IMR-90 (cell line): ENCODE data around the gene CCDC88C. TPM values are rescaled to one million over a fixed set of nuclear protein-coding genes. Genes with fewer than 3 reads are reported as not detected.

Source experiments
- ATAC-seq: fragments of 200-7000 bp; cut with Tn5 transposase; 2 replicates; pipeline ENCODE4 v1.9.1; 2020; ENCODE audit warnings: low read depth, mild to moderate bottlenecking, moderate library complexity
- BruUV-seq: library from RNA; stranded (reverse); fragments of 400-500 nt; replicated peaks from 2 replicates; lab custom pipeline; 2021; lab: Mats Ljungman, UMichigan
- CTCF ChIA-PET: fragments of 300-600 bp; formaldehyde crosslinking; extraction: SDS; loops from one replicate; lab custom pipeline; 2021; ENCODE audit warnings: antibody characterized with exemption; lab: Yijun Ruan, JAX
- POLR2A ChIA-PET: fragments of 300-600 bp; sonication (Branson Sonifier 250); formaldehyde crosslinking; loops from one replicate; lab custom pipeline; 2022; ENCODE audit warnings: antibody characterized with exemption; ENCODE audit not compliant: unreplicated experiment; lab: Charles Lee
- DNase-seq: peaks from one replicate; pipeline ENCODE4 v3.0.0; 2013
- H2AFZ ChIP-seq: replicated peaks from 2 replicates; pipeline ENCODE3; 2013; ENCODE audit warnings: low read length, mild to moderate bottlenecking; ENCODE audit not compliant: poor library complexity
- H2AK5ac ChIP-seq: 2 replicates; pipeline ENCODE4 v1.6.1; 2013; ENCODE audit warnings: low read depth, low read length, inconsistent platforms
- H2AK9ac ChIP-seq: replicated peaks from 2 replicates; pipeline ENCODE3; 2013; ENCODE audit warnings: mild to moderate bottlenecking, low read depth, low read length, moderate library complexity; ENCODE audit not compliant: poor library complexity
- H2BK120ac ChIP-seq: 2 replicates; pipeline ENCODE4 v1.6.1; 2013; ENCODE audit warnings: low read depth, low read length, inconsistent platforms
- H2BK15ac ChIP-seq: 3 replicates; pipeline ENCODE4 v1.6.1; 2013; ENCODE audit warnings: low read depth, low read length, inconsistent platforms
- H2BK20ac ChIP-seq: 2 replicates; pipeline ENCODE4 v1.6.1; 2013; ENCODE audit warnings: low read depth, mild to moderate bottlenecking, inconsistent platforms, low read length, moderate library complexity
- H2BK5ac ChIP-seq: 2 replicates; pipeline ENCODE4 v1.6.1; 2013; ENCODE audit warnings: mild to moderate bottlenecking, low read depth, low read length, inconsistent platforms; ENCODE audit not compliant: poor library complexity, severe bottlenecking
- H3K14ac ChIP-seq: replicated peaks from 2 replicates; pipeline ENCODE4 v1.6.1; 2013; ENCODE audit warnings: low read depth, low read length, inconsistent platforms
- H3K18ac ChIP-seq: 2 replicates; pipeline ENCODE4 v1.6.1; 2013; ENCODE audit warnings: low read depth, low read length, control low read depth
- H3K23ac ChIP-seq: 2 replicates; pipeline ENCODE4 v1.6.1; 2013; ENCODE audit warnings: low read depth, low read length, inconsistent platforms
- H3K27ac ChIP-seq: 2 replicates; pipeline ENCODE4 v1.5.1; 2013; ENCODE audit warnings: mild to moderate bottlenecking, control low read depth, low read length; ENCODE audit not compliant: insufficient read depth
- H3K27me3 ChIP-seq: 2 replicates; pipeline ENCODE4 v1.6.1; 2013; ENCODE audit warnings: low read length; ENCODE audit not compliant: control insufficient read depth, insufficient read depth
- H3K36me3 ChIP-seq: 2 replicates; pipeline ENCODE4 v1.6.1; 2013; ENCODE audit warnings: low read length, mixed read lengths; ENCODE audit not compliant: control insufficient read depth, insufficient read depth
- H3K4ac ChIP-seq: 2 replicates; pipeline ENCODE4 v1.6.1; 2013; ENCODE audit warnings: low read depth, low read length, inconsistent platforms
- H3K4me1 ChIP-seq: 2 replicates; pipeline ENCODE4 v1.6.1; 2013; ENCODE audit warnings: low read length, mixed read lengths; ENCODE audit not compliant: control insufficient read depth, insufficient read depth
- H3K4me2 ChIP-seq: 2 replicates; pipeline ENCODE4 v1.6.1; 2013; ENCODE audit warnings: low read depth, mild to moderate bottlenecking, control low read depth, low read length, moderate library complexity
- H3K4me3 ChIP-seq: 2 replicates; pipeline ENCODE4 v1.5.1; 2013; ENCODE audit warnings: low read depth, mild to moderate bottlenecking, control low read depth, low read length, moderate library complexity; ENCODE audit not compliant: insufficient read depth
- H3K56ac ChIP-seq: 2 replicates; pipeline ENCODE4 v1.6.1; 2013; ENCODE audit warnings: low read length, inconsistent platforms; ENCODE audit not compliant: insufficient read depth; ENCODE audit errors: extremely low read depth
- H3K79me1 ChIP-seq, 2 experiments: 2 replicates each; pipeline ENCODE4 v1.6.1; 2013; ENCODE audit warnings: low read length in 2 of 2, inconsistent platforms in 1 of 2, low read depth in 1 of 2
- H3K9ac ChIP-seq: 2 replicates; pipeline ENCODE4 v1.6.1; 2013; ENCODE audit warnings: low read depth, low read length, control low read depth
- H3K9me1 ChIP-seq: 2 replicates; pipeline ENCODE4 v1.6.1; 2013; ENCODE audit warnings: low read length, inconsistent platforms; ENCODE audit not compliant: insufficient read depth
- H3K9me3 ChIP-seq: 2 replicates; pipeline ENCODE4 v1.6.1; 2013; ENCODE audit warnings: low read length; ENCODE audit not compliant: control insufficient read depth, insufficient read depth
- H4K20me1 ChIP-seq: 2 replicates; pipeline ENCODE4 v1.6.1; 2013; ENCODE audit warnings: low read length, inconsistent platforms; ENCODE audit not compliant: insufficient read depth
- H4K5ac ChIP-seq: 2 replicates; pipeline ENCODE4 v1.6.1; 2013; ENCODE audit warnings: mild to moderate bottlenecking, low read depth, low read length, control low read depth
- H4K8ac ChIP-seq, 2 experiments: 2 replicates each; pipeline ENCODE4 v1.6.1; 2013; ENCODE audit warnings: low read depth in 2 of 2, low read length in 2 of 2, control low read depth in 1 of 2, inconsistent platforms in 1 of 2
- H4K91ac ChIP-seq: 2 replicates; pipeline ENCODE4 v1.6.1; 2013; ENCODE audit warnings: low read depth, low read length, inconsistent platforms; ENCODE audit not compliant: insufficient read depth
- CEBPB ChIP-seq: IDR thresholded peaks from 2 replicates; pipeline ENCODE4 v1.6.1; 2012; ENCODE audit warnings: low read depth, low read length, improper control_type of control experiment
- CTCF ChIP-seq: conservative IDR thresholded peaks from 2 replicates; pipeline ENCODE4 v1.5.1; 2012; ENCODE audit warnings: mild to moderate bottlenecking, low read depth, low read length, improper control_type of control experiment
- FOS ChIP-seq: fragments of 150-350 bp; IDR thresholded peaks from 2 replicates; pipeline ENCODE4 v1.6.1; 2016; ENCODE audit warnings: low read depth, low read length
- NFE2L2 ChIP-seq: fragments of 150-350 bp; IDR thresholded peaks from 2 replicates; pipeline ENCODE4 v1.6.1; 2016; ENCODE audit warnings: low read depth, mild to moderate bottlenecking, low read length
- RCOR1 ChIP-seq: IDR thresholded peaks from 2 replicates; pipeline ENCODE4 v1.6.1; 2012; ENCODE audit warnings: mild to moderate bottlenecking, low read length, improper control_type of control experiment; ENCODE audit not compliant: insufficient replicate concordance
- RFX5 ChIP-seq: IDR thresholded peaks from 2 replicates; pipeline ENCODE4 v1.8.0; 2012; ENCODE audit warnings: low read depth, mild to moderate bottlenecking, low read length, moderate library complexity
- SMC3 ChIP-seq: fragments of 150-350 bp; IDR thresholded peaks from 2 replicates; pipeline ENCODE4 v1.6.1; 2016; ENCODE audit warnings: low read depth, mild to moderate bottlenecking, antibody characterized with exemption, low read length, moderate library complexity
- WGBS, 2 experiments: methylation state at CpG; one replicate each; pipeline versions ENCODE4 v1.1.5 to v1.1.7; 2013; ENCODE audit warnings: missing lambda C conversion rate in 2 of 2; ENCODE audit not compliant: insufficient read length in 1 of 2; ENCODE audit errors: extremely low coverage in 2 of 2; 5-methylcytosine and 5-hydroxymethylcytosine counted together
- dilution Hi-C: fragments of 300-500 bp; cut with HindIII; formaldehyde crosslinking; loops from one replicate; pipeline ENCODE4 v1.14.3; 2018; ENCODE audit warnings: low sequenced_read_pairs; ENCODE audit not compliant: unreplicated experiment
- in situ Hi-C: fragments of 300-500 bp; cut with MboI; formaldehyde crosslinking; loops from 3 replicates; pipeline ENCODE4 v1.14.3; 2019; ENCODE audit warnings: low sequenced_read_pairs, inconsistent platforms, mixed read lengths
- intact Hi-C: fragments of 100-400 bp; cut with micrococcal nuclease; formaldehyde crosslinking; loops from 2 replicates; pipeline ENCODE4 v1.10.0; 2022
- polyA plus RNA-seq, 3 experiments: library from polyadenylated mRNA; depleted of rRNA; stranded (reverse); fragments of >200 nt; gene quantifications; 2 replicates each; pipeline ENCODE4 v1.2.3, GENCODE V29; 2012; ENCODE audit warnings: low replicate concordance in 1 of 3
- total RNA-seq: library from RNA; depleted of rRNA; stranded (reverse); fragments of >200 nt; gene quantifications from 2 replicates; pipeline ENCODE4 v1.2.3, GENCODE V29; 2012
- TF ChIP-seq, protein P1 (sequence below): fragments of 150-350 bp; IDR thresholded peaks from 2 replicates; pipeline ENCODE4 v1.6.1; 2016; ENCODE audit warnings: low read depth, mild to moderate bottlenecking, low read length, moderate library complexity, borderline replicate concordance

The CCDC88C gene
- total and polyA plus RNA-seq, 2 of the 4 experiments (the other 2 are of a cell fraction), result 0.17 to 0.18 TPM

DNA sequence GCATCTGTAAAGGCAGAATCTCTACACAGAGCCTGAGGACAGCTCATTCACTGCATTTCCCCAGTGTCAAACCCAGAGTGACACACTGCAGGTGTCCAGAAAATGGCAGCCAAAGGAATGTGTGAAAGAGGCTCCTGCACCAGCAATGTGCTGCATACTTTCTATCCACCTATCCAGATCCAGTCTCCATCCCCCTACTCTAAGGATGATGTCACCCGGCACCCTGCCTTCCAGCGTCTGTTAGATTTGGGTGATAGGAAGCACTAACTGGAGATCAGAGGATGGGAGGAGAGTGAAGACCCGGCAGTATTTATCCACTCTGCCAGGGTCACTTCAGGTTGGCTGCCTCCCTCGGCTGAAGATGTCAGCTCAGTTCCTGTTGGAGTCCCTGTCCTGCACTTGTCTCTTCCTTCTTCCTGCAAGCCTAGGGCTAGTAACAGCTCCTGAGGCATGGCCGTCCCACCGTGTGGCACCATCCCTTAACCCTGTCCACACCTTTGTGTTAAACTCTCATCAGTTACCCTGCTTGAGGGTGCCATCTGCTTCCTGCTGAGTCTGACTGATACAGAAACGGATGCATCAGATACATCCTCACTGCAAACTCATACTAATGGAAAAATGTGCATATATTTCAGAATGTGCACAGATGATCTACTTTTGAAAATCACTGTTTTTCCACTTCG is 160.2 kb downstream of the CCDC88C start:
- no peak overlapping the region for H2BK15ac ChIP-seq
- intact Hi-C loops, result no loop called here
- no peaks in the 10 kb centered on the region for H3K36me3 ChIP-seq
- no peaks in the 10 kb centered on the region for H3K9me1 ChIP-seq
- no peak overlapping the region for H3K56ac ChIP-seq
- WGBS, 2 experiments, result 40% methylated on average over 2 of the region's 8 CpGs; no CpG with 5 or more reads in 1 of the 2 experiments
- peaks cover 2% of the 10 kb centered on the region; the same call in 1 of the 2 replicates for H3K4me1 ChIP-seq
- CTCF ChIA-PET, result interaction anchor here (0.6 to 1.0 kb wide), 2 partner anchors 23 to 102 kb away, joined by 3 read pairs; no protein-coding TSS in a partner anchor
- no peak overlapping the region for H3K4me3 ChIP-seq
- H4K20me1 ChIP-seq, result no peaks in the 10 kb centered on the region
- POLR2A ChIA-PET, result no interaction called here
- ATAC-seq (no peak), DNase-seq (no peak)
- no peak overlapping the region for H3K27ac ChIP-seq
- TF ChIP-seq SMC3 (no peak), CTCF (no peak), RCOR1 (no peak), NFE2L2 (no peak), FOS (no peak), CEBPB (no peak), RFX5 (no peak)
- TF ChIP-seq, protein P1, sequence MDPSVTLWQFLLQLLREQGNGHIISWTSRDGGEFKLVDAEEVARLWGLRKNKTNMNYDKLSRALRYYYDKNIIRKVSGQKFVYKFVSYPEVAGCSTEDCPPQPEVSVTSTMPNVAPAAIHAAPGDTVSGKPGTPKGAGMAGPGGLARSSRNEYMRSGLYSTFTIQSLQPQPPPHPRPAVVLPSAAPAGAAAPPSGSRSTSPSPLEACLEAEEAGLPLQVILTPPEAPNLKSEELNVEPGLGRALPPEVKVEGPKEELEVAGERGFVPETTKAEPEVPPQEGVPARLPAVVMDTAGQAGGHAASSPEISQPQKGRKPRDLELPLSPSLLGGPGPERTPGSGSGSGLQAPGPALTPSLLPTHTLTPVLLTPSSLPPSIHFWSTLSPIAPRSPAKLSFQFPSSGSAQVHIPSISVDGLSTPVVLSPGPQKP, result no peak
- no peak overlapping the region for H4K8ac ChIP-seq
- dilution Hi-C loops, result no loop called here
- no peak overlapping the region for H3K4ac ChIP-seq
- peaks cover 3% of the 10 kb centered on the region; the same call in 1 of the 2 replicates for H3K9me3 ChIP-seq
- no peak overlapping the region for H4K5ac ChIP-seq
- in situ Hi-C loops, result no loop called here
- peaks cover 26% of the 10 kb centered on the region; the same call in 1 of the 2 replicates for H3K27me3 ChIP-seq
- no peak overlapping the region for H4K91ac ChIP-seq
- no peak overlapping the region for H2BK5ac ChIP-seq
- H2BK120ac ChIP-seq, result no peak overlapping the region
- no peak overlapping the region; the same call in 1 of the 2 replicates for H3K14ac ChIP-seq
- H3K79me1 ChIP-seq, result no peaks in the 10 kb centered on the region
- H3K4me2 ChIP-seq, result no peak overlapping the region
- H2AFZ ChIP-seq, result peak overlapping the region; percentile 27
- H3K9ac ChIP-seq, result no peak overlapping the region
- BruUV-seq, result no TSS peak
- no peak overlapping the region for H2BK20ac ChIP-seq
- no peak overlapping the region for H3K18ac ChIP-seq
- peak overlapping the region; percentile 48 for H3K23ac ChIP-seq
- peak overlapping the region; percentile 74 for H2AK9ac ChIP-seq
- H2AK5ac ChIP-seq, result no peak overlapping the region
